Keratinocyte (primary cell): Measurements from ENCODE around the gene NOP16.

Experiments used
- CTCF ChIP-seq, 3 experiments: IDR thresholded peaks in 1 of 3; conservative IDR thresholded peaks in 1 of 3; optimal IDR thresholded peaks in 1 of 3; 2 replicates in 2 of 3; 3 replicates in 1 of 3; pipeline versions ENCODE3 to v1.5.1; 2011; ENCODE audit warnings: low read length in 3 of 3, mild to moderate bottlenecking in 3 of 3, moderate library complexity in 2 of 3, control low read depth in 1 of 3, inconsistent platforms in 1 of 3; ENCODE audit not compliant: insufficient read depth in 2 of 3; ENCODE audit errors: extremely low read depth in 1 of 3
- EZH2 ChIP-seq: IDR thresholded peaks from one replicate; pipeline ENCODE4 v1.6.1; 2012; ENCODE audit warnings: inconsistent platforms, mild to moderate bottlenecking, low read length, moderate library complexity

- TF ChIP-seq CTCF (optimal IDR thresholded peaks at IDR 0.05 in 1 of 3, IDR thresholded peaks at IDR 0.05 in 1 of 3, conservative IDR thresholded peaks at IDR 0.05 in 1 of 3; ENCODE audit: extremely low read depth in 1 of 3, insufficient read depth in 2 of 3, low read length in 3 of 3) (peak in 2 of 3 experiments; percentile 23 to 44), EZH2 (no peak)
Measured at GRCh38 chr5:176361437-176362232, 26.8 kb downstream of the NOP16 start, which contains the start of gene KIAA1191.
